ENCODE data around the gene IL1RAPL2. TPM values are rescaled to one million over a fixed set of nuclear protein-coding genes. Genes with fewer than 3 reads are reported as not detected.

IL1RAPL2 gene
- total and polyA plus RNA-seq, 2 of the 4 experiments (the other 2 are of a cell fraction): 0.03 TPM; not detected in 1

- H3K27me3 ChIP-seq (ENCODE audit: control insufficient read depth, insufficient read depth, low read length): peaks cover 3% of the 10 kb centered on the region; the same call in 1 of the 2 replicates
- no peak overlapping the region for H4K5ac ChIP-seq (ENCODE audit: low read depth, low read length)
- H2BK120ac ChIP-seq (ENCODE audit: low read depth, low read length): no peak overlapping the region
- H3K9me3 ChIP-seq (ENCODE audit: control insufficient read depth, insufficient read depth, low read length): no peaks in the 10 kb centered on the region
- WGBS, 2 experiments (ENCODE audit: extremely low coverage in 2 of 2, insufficient read length in 1 of 2): 100% methylated on average over 1 of the region's 2 CpGs; no CpG with 5 or more reads in 1 of the 2 experiments
- ChIA-PET POLR2A (ENCODE audit: unreplicated experiment) (no interaction called here), CTCF (no interaction called here)
- no peaks in the 10 kb centered on the region for H4K20me1 ChIP-seq (ENCODE audit: insufficient read depth, low read length)
- H3K4ac ChIP-seq (ENCODE audit: low read depth, low read length): no peak overlapping the region
- TF ChIP-seq SMC3 (IDR thresholded peaks at IDR 0.05; ENCODE audit: low read depth, low read length) (no peak), MAFK (IDR thresholded peaks at IDR 0.05; ENCODE audit: low read depth, low read length) (no peak), RCOR1 (IDR thresholded peaks at IDR 0.05; ENCODE audit: insufficient replicate concordance, low read length) (no peak), ELK1 (IDR thresholded peaks at IDR 0.05; ENCODE audit: borderline replicate concordance, low read depth, low read length) (no peak), MXI1 (IDR thresholded peaks at IDR 0.05; ENCODE audit: borderline replicate concordance, low read depth, low read length) (no peak), RFX5 (IDR thresholded peaks at IDR 0.05; ENCODE audit: low read depth, low read length) (no peak), NFE2L2 (IDR thresholded peaks at IDR 0.05; ENCODE audit: low read depth, low read length) (no peak), FOS (IDR thresholded peaks at IDR 0.05; ENCODE audit: low read depth, low read length) (no peak), CTCF (conservative IDR thresholded peaks at IDR 0.05; ENCODE audit: low read depth, low read length) (no peak), MAZ (IDR thresholded peaks at IDR 0.05; ENCODE audit: borderline replicate concordance, low read depth, low read length) (no peak)
- H3K4me1 ChIP-seq (ENCODE audit: control insufficient read depth, insufficient read depth, low read length): no peaks in the 10 kb centered on the region
- H2AK5ac ChIP-seq (ENCODE audit: low read depth, low read length): no peak overlapping the region
- H3K14ac ChIP-seq (replicated peaks; ENCODE audit: low read depth, low read length): no peak overlapping the region
- H3K4me2 ChIP-seq (ENCODE audit: low read depth, low read length): no peak overlapping the region
- intact Hi-C loops (cut with micrococcal nuclease) (no loop called here), dilution Hi-C loops (cut with HindIII; ENCODE audit: low sequenced_read_pairs, unreplicated experiment) (no loop called here), in situ Hi-C loops (cut with MboI; ENCODE audit: low sequenced_read_pairs) (no loop called here)
- no peaks in the 10 kb centered on the region for H3K36me3 ChIP-seq (ENCODE audit: control insufficient read depth, insufficient read depth, low read length)
- no peak overlapping the region for H2AK9ac ChIP-seq (replicated peaks; ENCODE audit: low read depth, low read length, poor library complexity)
- H2AFZ ChIP-seq (replicated peaks; ENCODE audit: low read length, poor library complexity): no peak overlapping the region
- H3K9me1 ChIP-seq (ENCODE audit: insufficient read depth, low read length): no peaks in the 10 kb centered on the region
- no peak overlapping the region for H2BK20ac ChIP-seq (ENCODE audit: low read depth, low read length)
- no peak overlapping the region for H3K27ac ChIP-seq (ENCODE audit: insufficient read depth, low read length)
- DNase-seq (no peak), ATAC-seq (ENCODE audit: low read depth) (no peak)
- no peak overlapping the region for H2BK15ac ChIP-seq (ENCODE audit: low read depth, low read length)
- no peaks in the 10 kb centered on the region for H3K79me1 ChIP-seq (ENCODE audit: low read depth in 1 of 2, low read length in 2 of 2)
- H3K23ac ChIP-seq (ENCODE audit: low read depth, low read length): no peak overlapping the region
- H3K18ac ChIP-seq (ENCODE audit: low read depth, low read length): no peak overlapping the region
- H4K8ac ChIP-seq (ENCODE audit: low read depth in 2 of 2, low read length in 2 of 2): no peak overlapping the region
- no TSS peak for BruUV-seq (replicated peaks)
- no peak overlapping the region for H4K91ac ChIP-seq (ENCODE audit: insufficient read depth, low read depth, low read length)
- no peak overlapping the region for H3K56ac ChIP-seq (ENCODE audit: extremely low read depth, insufficient read depth, low read length)
- no peak overlapping the region for H3K9ac ChIP-seq (ENCODE audit: low read depth, low read length)
- H2BK5ac ChIP-seq (ENCODE audit: low read depth, low read length, poor library complexity, severe bottlenecking): no peak overlapping the region
- H3K4me3 ChIP-seq (ENCODE audit: insufficient read depth, low read depth, low read length): no peak overlapping the region
Measured at GRCh38 chrX:105263171-105263570, 697.2 kb downstream of the IL1RAPL2 start.
